HG02938 (cell line): ENCODE measurements around the gene CDC37L1.
"Not testable (repeated sequence)": the region's sequence is repeated elsewhere in the genome, so short reads cannot be mapped to it uniquely, and the experiment has no call there.

Experiments used
- ATAC-seq: cut with Tn5 transposase; IDR thresholded peaks from one replicate; pipeline ENCODE4 v1.9.1; 2021; ENCODE audit warnings: mild to moderate bottlenecking, moderate library complexity; ENCODE audit not compliant: unreplicated experiment

Gene CDC37L1

GRCh38 chr9:4746278-4747030 lies 67.1 kb downstream of the CDC37L1 start:
- no peak for ATAC-seq

DNA sequence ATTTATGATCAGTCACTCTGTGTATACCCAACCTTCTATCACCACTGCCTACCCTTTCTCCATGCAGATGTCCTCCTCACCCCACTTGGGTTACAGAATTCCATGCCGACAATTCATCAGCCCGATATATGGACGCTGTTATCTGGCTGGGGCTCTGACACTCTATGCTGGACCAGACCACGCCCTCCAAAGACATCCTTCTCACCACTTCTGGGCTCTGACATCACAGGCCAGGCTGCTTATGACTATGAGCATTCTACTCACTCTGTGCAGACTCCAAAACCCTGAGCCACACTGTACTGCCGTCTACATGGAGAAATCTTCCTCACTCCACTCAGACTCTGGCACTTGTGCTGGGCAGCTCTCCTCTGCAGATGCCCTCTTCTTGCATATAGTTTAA lies 69.2 kb downstream of the CDC37L1 start:
- ATAC-seq: no peak

GRCh38 chr9:4750023-4750673 lies 70.8 kb downstream of the CDC37L1 start:
- no peak for ATAC-seq

DNA sequence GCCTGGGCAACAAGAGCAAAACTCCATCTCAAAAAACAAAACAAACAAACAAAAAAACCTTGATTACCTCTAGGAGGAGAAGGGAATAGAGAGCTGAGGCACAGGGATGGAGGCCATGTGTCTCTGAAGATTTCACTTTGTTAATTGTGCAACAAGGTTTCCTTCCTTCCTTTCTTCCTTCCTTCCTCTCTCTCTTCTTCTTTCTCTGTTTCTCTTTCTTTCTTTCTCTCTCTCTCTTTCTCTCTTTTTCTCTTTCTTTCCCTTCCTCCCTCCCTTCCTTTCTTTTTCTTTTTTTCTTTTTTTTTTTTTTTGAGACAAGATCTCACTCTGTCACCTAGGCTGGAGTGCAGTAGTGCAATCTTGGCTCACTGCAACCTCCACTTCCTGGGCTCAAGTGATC lies 75.2 kb downstream of the CDC37L1 start:
- not testable (repeated sequence) for ATAC-seq

- no peak for ATAC-seq
These were observed 75.7 kb downstream of the CDC37L1 start for GRCh38 chr9:4755026-4755609.

DNA sequence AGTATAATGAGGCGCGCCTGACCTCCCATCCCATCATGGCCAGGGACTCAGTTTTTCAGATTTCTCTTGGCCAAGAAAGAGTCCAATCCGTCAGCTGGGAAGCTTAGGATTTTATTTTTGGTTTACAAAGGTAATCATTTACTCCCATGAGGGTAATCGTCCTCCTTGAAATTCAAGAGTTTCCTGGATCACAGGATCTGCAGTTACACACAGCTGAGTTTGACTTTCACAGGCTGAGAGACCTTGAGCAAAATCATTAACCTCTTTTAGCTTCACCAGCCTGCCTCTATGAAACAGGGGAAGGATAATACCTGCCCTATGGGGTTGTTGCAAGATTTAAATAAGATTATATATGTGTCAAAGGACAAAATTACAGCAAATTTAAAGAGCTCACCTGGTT lies 77.1 kb downstream of the CDC37L1 start:
- no peak for ATAC-seq
